Neural cell (in vitro differentiated cells): ENCODE results near the gene SDK1. TPM values are rescaled to one million over a fixed set of nuclear protein-coding genes. Genes with fewer than 3 reads are reported as not detected.

Source experiments
- H2AFZ ChIP-seq: fragments of 200-600, 300-800 bp; sonication (generic), shearing (Covaris generic); 2 replicates; pipeline ENCODE4 v1.6.0; 2014; ENCODE audit warnings: low read depth, mild to moderate bottlenecking, antibody characterized with exemption, low read length, moderate library complexity
- H3F3A ChIP-seq: fragments of 200-600 bp; shearing (Covaris generic); 2 replicates; pipeline ENCODE4 v1.6.1; 2016; ENCODE audit warnings: mild to moderate bottlenecking, moderate library complexity, mixed read lengths, antibody characterized with exemption, low read length; ENCODE audit not compliant: insufficient read depth, poor library complexity, severe bottlenecking
- H3K27ac ChIP-seq: fragments of 200-600, 300-800 bp; sonication (generic), shearing (Covaris generic); 2 replicates; pipeline ENCODE4 v1.5.1; 2014; ENCODE audit warnings: mild to moderate bottlenecking, low read length, moderate library complexity
- H3K27me3 ChIP-seq: fragments of 300-800, 200-600 bp; sonication (generic), shearing (Covaris generic); 2 replicates; pipeline ENCODE4 v1.6.0; 2014; ENCODE audit warnings: mild to moderate bottlenecking, low read depth, low read length, moderate library complexity; ENCODE audit not compliant: insufficient read depth
- H3K36me3 ChIP-seq: fragments of 300-800, 200-600 bp; sonication (generic), shearing (Covaris generic); 2 replicates; pipeline ENCODE4 v1.5.1; 2014; ENCODE audit warnings: mild to moderate bottlenecking, antibody characterized with exemption, low read length, moderate library complexity; ENCODE audit not compliant: insufficient read depth
- H3K4me2 ChIP-seq: fragments of 300-800, 200-600 bp; sonication (generic), shearing (Covaris generic); 2 replicates; pipeline ENCODE4 v1.6.0; 2014; ENCODE audit warnings: mild to moderate bottlenecking, low read length
- H3K4me3 ChIP-seq: fragments of 300-800, 200-600 bp; sonication (generic), shearing (Covaris generic); 2 replicates; pipeline ENCODE4 v1.5.1; 2014; ENCODE audit warnings: mild to moderate bottlenecking, low read length, moderate library complexity
- H3K79me2 ChIP-seq: fragments of 200-600 bp; shearing (Covaris generic); replicated peaks from 2 replicates; pipeline ENCODE4 v1.6.0; 2014; ENCODE audit warnings: mild to moderate bottlenecking, low read length, moderate library complexity; ENCODE audit not compliant: insufficient read depth
- H3K9ac ChIP-seq: fragments of 300-800, 200-600 bp; sonication (generic), shearing (Covaris generic); 2 replicates; pipeline ENCODE4 v1.6.1; 2016; ENCODE audit warnings: mild to moderate bottlenecking, low read length, mixed read lengths
- H3K9me2 ChIP-seq: fragments of 200-600 bp; shearing (Covaris generic); 2 replicates; pipeline ENCODE4 v1.6.1; 2016; ENCODE audit warnings: mild to moderate bottlenecking, low read length, mixed read lengths; ENCODE audit not compliant: insufficient read depth
- H3K9me3 ChIP-seq: fragments of 200-600, 300-800 bp; sonication (generic), shearing (Covaris generic); 2 replicates; pipeline ENCODE4 v1.6.1; 2016; ENCODE audit warnings: mild to moderate bottlenecking, mixed run types, low read length, moderate library complexity, mixed read lengths
- H4K20me1 ChIP-seq: fragments of 200-600 bp; shearing (Covaris generic); 2 replicates; pipeline ENCODE4 v1.6.1; 2016; ENCODE audit warnings: mild to moderate bottlenecking, mixed run types; ENCODE audit not compliant: insufficient read depth
- CTCF ChIP-seq: fragments of 450-650 bp; IDR thresholded peaks from 2 replicates; pipeline ENCODE4 v1.5.1; 2014; ENCODE audit warnings: antibody characterized with exemption, mild to moderate bottlenecking, moderate library complexity; ENCODE audit not compliant: poor library complexity, severe bottlenecking
- EP300 ChIP-seq: fragments of 450-650 bp; conservative IDR thresholded peaks from 2 replicates; pipeline ENCODE4 v1.6.1; 2014; ENCODE audit warnings: antibody characterized with exemption, mild to moderate bottlenecking, moderate library complexity; ENCODE audit not compliant: poor library complexity, severe bottlenecking
- EZH2 ChIP-seq: fragments of 200-600, 300-800 bp; shearing (Covaris generic), sonication (generic); IDR thresholded peaks from 2 replicates; pipeline ENCODE4 v1.6.1; 2014; ENCODE audit warnings: antibody characterized with exemption, low read length, borderline replicate concordance, mild to moderate bottlenecking; ENCODE audit not compliant: insufficient read depth, poor library complexity, severe bottlenecking
- MXI1 ChIP-seq: fragments of 450-650 bp; conservative IDR thresholded peaks from 2 replicates; pipeline ENCODE4 v1.6.1; 2014; ENCODE audit warnings: antibody characterized with exemption, mild to moderate bottlenecking; ENCODE audit not compliant: poor library complexity, severe bottlenecking
- POLR2AphosphoS5 ChIP-seq: IDR thresholded peaks from 2 replicates; pipeline ENCODE4 v1.6.1; 2012
- RAD21 ChIP-seq: fragments of 450-650 bp; conservative IDR thresholded peaks from 2 replicates; pipeline ENCODE4 v1.6.1; 2014; ENCODE audit warnings: antibody characterized with exemption, mild to moderate bottlenecking, moderate library complexity
- SMC3 ChIP-seq: fragments of 450-650 bp; conservative IDR thresholded peaks from 2 replicates; pipeline ENCODE4 v1.6.1; 2014; ENCODE audit warnings: antibody characterized with exemption, mild to moderate bottlenecking, moderate library complexity; ENCODE audit not compliant: poor library complexity
- TAF1 ChIP-seq: IDR thresholded peaks from 2 replicates; pipeline ENCODE4 v1.6.1; 2012; ENCODE audit warnings: low read depth
- polyA plus RNA-seq: library from polyadenylated mRNA; depleted of rRNA; stranded (reverse); fragments of >200 nt; gene quantifications from 2 replicates; pipeline ENCODE4 v1.2.3, GENCODE V29; 2014
- TF ChIP-seq, protein P1 (sequence below): IDR thresholded peaks from 2 replicates; pipeline ENCODE4 v1.6.1; 2012; ENCODE audit warnings: borderline replicate concordance

The SDK1 gene
- polyA plus RNA-seq, 1 donor from 2014 or later: 2.7 TPM

- TF ChIP-seq, protein P1, sequence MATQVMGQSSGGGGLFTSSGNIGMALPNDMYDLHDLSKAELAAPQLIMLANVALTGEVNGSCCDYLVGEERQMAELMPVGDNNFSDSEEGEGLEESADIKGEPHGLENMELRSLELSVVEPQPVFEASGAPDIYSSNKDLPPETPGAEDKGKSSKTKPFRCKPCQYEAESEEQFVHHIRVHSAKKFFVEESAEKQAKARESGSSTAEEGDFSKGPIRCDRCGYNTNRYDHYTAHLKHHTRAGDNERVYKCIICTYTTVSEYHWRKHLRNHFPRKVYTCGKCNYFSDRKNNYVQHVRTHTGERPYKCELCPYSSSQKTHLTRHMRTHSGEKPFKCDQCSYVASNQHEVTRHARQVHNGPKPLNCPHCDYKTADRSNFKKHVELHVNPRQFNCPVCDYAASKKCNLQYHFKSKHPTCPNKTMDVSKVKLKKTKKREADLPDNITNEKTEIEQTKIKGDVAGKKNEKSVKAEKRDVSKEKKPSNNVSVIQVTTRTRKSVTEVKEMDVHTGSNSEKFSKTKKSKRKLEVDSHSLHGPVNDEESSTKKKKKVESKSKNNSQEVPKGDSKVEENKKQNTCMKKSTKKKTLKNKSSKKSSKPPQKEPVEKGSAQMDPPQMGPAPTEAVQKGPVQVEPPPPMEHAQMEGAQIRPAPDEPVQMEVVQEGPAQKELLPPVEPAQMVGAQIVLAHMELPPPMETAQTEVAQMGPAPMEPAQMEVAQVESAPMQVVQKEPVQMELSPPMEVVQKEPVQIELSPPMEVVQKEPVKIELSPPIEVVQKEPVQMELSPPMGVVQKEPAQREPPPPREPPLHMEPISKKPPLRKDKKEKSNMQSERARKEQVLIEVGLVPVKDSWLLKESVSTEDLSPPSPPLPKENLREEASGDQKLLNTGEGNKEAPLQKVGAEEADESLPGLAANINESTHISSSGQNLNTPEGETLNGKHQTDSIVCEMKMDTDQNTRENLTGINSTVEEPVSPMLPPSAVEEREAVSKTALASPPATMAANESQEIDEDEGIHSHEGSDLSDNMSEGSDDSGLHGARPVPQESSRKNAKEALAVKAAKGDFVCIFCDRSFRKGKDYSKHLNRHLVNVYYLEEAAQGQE: no peak
- no peaks in the 10 kb centered on the region for H3K9me3 ChIP-seq
Observed at GRCh38 chr7:3953946-3954345, 652.9 kb downstream of the SDK1 start.

DNA sequence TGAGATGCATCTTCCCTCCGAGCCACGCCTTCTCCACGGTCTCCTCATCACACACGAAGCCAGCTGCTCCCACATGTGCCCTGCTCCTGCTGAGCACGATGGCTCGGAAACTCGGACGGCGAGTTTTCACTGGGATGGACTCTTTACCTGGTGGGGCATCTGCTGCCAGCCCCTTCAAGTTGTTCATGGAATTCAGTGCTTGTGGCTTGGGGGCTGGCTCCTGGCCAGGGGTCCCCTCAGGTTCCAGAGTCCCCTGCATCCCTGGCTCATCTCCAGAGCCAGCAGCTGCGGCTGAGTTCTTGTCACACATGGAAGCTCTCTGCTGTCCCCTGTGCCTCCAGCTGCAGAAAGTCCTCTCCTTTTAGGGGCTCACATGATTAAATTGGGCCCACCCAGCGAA is 654.0 kb downstream of the SDK1 start:
- TF ChIP-seq POLR2AphosphoS5 (no peak), MXI1 (no peak), CTCF (no peak), EP300 (no peak), SMC3 (no peak), RAD21 (no peak), EZH2 (no peak), TAF1 (no peak)
- TF ChIP-seq, protein P1: no peak
- H3K4me2 ChIP-seq: no peak overlapping the region
- H3K79me2 ChIP-seq: no peaks in the 10 kb centered on the region

More at GRCh38 chr7:3953946-3954345, 652.9 kb downstream of the SDK1 start:
- no peaks in the 10 kb centered on the region for H3K27me3 ChIP-seq
- no peak overlapping the region for H2AFZ ChIP-seq
- no peak overlapping the region for H3K27ac ChIP-seq
- no peak overlapping the region for H3K9ac ChIP-seq
- no peaks in the 10 kb centered on the region for H3F3A ChIP-seq
- H3K4me3 ChIP-seq: no peak overlapping the region
- no peaks in the 10 kb centered on the region for H3K9me2 ChIP-seq
- no peak overlapping the region for H3K4me2 ChIP-seq
- H4K20me1 ChIP-seq: no peaks in the 10 kb centered on the region
- H3K36me3 ChIP-seq: no peaks in the 10 kb centered on the region
- no peaks in the 10 kb centered on the region for H3K79me2 ChIP-seq

More for the DNA sequence above, 654.0 kb downstream of the SDK1 start:
- no peaks in the 10 kb centered on the region for H3F3A ChIP-seq
- H3K27me3 ChIP-seq: no peaks in the 10 kb centered on the region
- H3K9me3 ChIP-seq: no peaks in the 10 kb centered on the region
- H3K36me3 ChIP-seq: no peaks in the 10 kb centered on the region
- no peak overlapping the region for H2AFZ ChIP-seq
- H3K9ac ChIP-seq: no peak overlapping the region
- no peaks in the 10 kb centered on the region for H4K20me1 ChIP-seq
- H3K9me2 ChIP-seq: no peaks in the 10 kb centered on the region
- H3K4me3 ChIP-seq: no peak overlapping the region
- H3K27ac ChIP-seq: no peak overlapping the region
